Measurements from ENCODE around the gene CLIP2. TPM values are rescaled to one million over a fixed set of nuclear protein-coding genes. Genes with fewer than 3 reads are reported as not detected.

The CLIP2 gene
- total RNA-seq, 1 experiment from 2014 or later = 28.9 TPM

GRCh38 chr7:74449809-74450397, 160.7 kb downstream of the CLIP2 start:
- H3K36me3 ChIP-seq (ENCODE audit: insufficient read depth, low read length, poor library complexity, severe bottlenecking) = no peaks in the 10 kb centered on the region
- peak; percentile 90 for TF ChIP-seq CTCF (conservative IDR thresholded peaks at IDR 0.05; ENCODE audit: low read depth, low read length)
- TF ChIP-seq EZH2 (IDR thresholded peaks at IDR 0.05; ENCODE audit: borderline replicate concordance, low read depth, low read length, poor library complexity, severe bottlenecking) = no peak
- no peak overlapping the region for H3K27ac ChIP-seq (ENCODE audit: low read depth, low read length, poor library complexity, severe bottlenecking)
- H3K9me3 ChIP-seq (ENCODE audit: low read depth, low read length, poor library complexity, severe bottlenecking) = no peaks in the 10 kb centered on the region
- ChIA-PET POLR2A (ENCODE audit: low non-redundant PET) (no interaction called here), CTCF (interaction anchor here (0.6 to 1.6 kb wide), 5 partner anchors 9 to 164 kb away, joined by 4 to 7 read pairs (median 5); no protein-coding TSS in a partner anchor)
- H3K4me3 ChIP-seq (ENCODE audit: low read depth, low read length, poor library complexity, severe bottlenecking) = no peak overlapping the region
- no TSS peak for BruUV-seq (replicated peaks)
- DNase-seq (ENCODE audit: low spot score) = peak; percentile 63
- H3K4me1 ChIP-seq (ENCODE audit: insufficient read depth, low read length, poor library complexity, severe bottlenecking) = peaks cover 6% of the 10 kb centered on the region
- no peaks in the 10 kb centered on the region for H3K27me3 ChIP-seq (replicated peaks; ENCODE audit: insufficient read depth, low read depth, low read length, poor library complexity)
- intact Hi-C loops (cut with micrococcal nuclease; ENCODE audit: unreplicated experiment) = loop anchor here (2.0 to 5.0 kb wide), 2 partner anchors 95 to 117 kb away; no protein-coding TSS in a partner anchor

- Histone ChIP-seq H3K27ac (ENCODE audit: low read depth, low read length, poor library complexity, severe bottlenecking) (peak overlapping the region; percentile 97), H3K9me3 (ENCODE audit: low read depth, low read length, poor library complexity, severe bottlenecking) (no peaks in the 10 kb centered on the region), H3K27me3 (replicated peaks; ENCODE audit: insufficient read depth, low read depth, low read length, poor library complexity) (no peaks in the 10 kb centered on the region), H3K4me1 (ENCODE audit: insufficient read depth, low read length, poor library complexity, severe bottlenecking) (peaks cover 12% of the 10 kb centered on the region), H3K36me3 (ENCODE audit: insufficient read depth, low read length, poor library complexity, severe bottlenecking) (no peaks in the 10 kb centered on the region), H3K4me3 (ENCODE audit: low read depth, low read length, poor library complexity, severe bottlenecking) (peak overlapping the region; percentile 92)
- TSS peak; percentile 95 for BruUV-seq (replicated peaks)
- TF ChIP-seq EZH2 (IDR thresholded peaks at IDR 0.05; ENCODE audit: borderline replicate concordance, low read depth, low read length, poor library complexity, severe bottlenecking) = no peak
- no peak for TF ChIP-seq CTCF (conservative IDR thresholded peaks at IDR 0.05; ENCODE audit: low read depth, low read length)
- intact Hi-C loops (cut with micrococcal nuclease; ENCODE audit: unreplicated experiment) = loop anchor here (5.0 kb wide), 1 partner anchor 114 kb away; no protein-coding TSS in a partner anchor
- ChIA-PET POLR2A (ENCODE audit: low non-redundant PET) (no interaction called here), CTCF (interaction anchor here (0.7 kb wide), 1 partner anchor 121 kb away, joined by 3 read pairs; no protein-coding TSS in a partner anchor)
- DNase-seq (ENCODE audit: low spot score) = no peak
Measured at GRCh38 chr7:74452748-74453321, 163.6 kb downstream of the CLIP2 start.

GRCh38 chr7:74453322-74454011, 164.3 kb downstream of the CLIP2 start, which contains the start of gene GTF2IRD1:
Gene GTF2IRD1 (plus strand): TSS chr7:74453906. CDS start chr7:74508081, 54,175 bp downstream.
- peak within 1 kb of the TSS; percentile 92 for H3K4me3 ChIP-seq (ENCODE audit: low read depth, low read length, poor library complexity, severe bottlenecking)
- H3K27me3 ChIP-seq (replicated peaks; ENCODE audit: insufficient read depth, low read depth, low read length, poor library complexity) = no peaks in the 10 kb centered on the region
- H3K27ac ChIP-seq (ENCODE audit: low read depth, low read length, poor library complexity, severe bottlenecking) = peak within 1 kb of the TSS; percentile 97
- POLR2A ChIA-PET (ENCODE audit: low non-redundant PET) = interaction anchor here (0.5 kb wide), 1 partner anchor 26 kb away, joined by 3 read pairs; no protein-coding TSS in a partner anchor
- CTCF ChIA-PET = no interaction called here
- intact Hi-C loops (cut with micrococcal nuclease; ENCODE audit: unreplicated experiment) = loop anchor here (5.0 kb wide), 1 partner anchor 114 kb away; no protein-coding TSS in a partner anchor
- peak; percentile 92 for DNase-seq (ENCODE audit: low spot score)
- TF ChIP-seq CTCF (conservative IDR thresholded peaks at IDR 0.05; ENCODE audit: low read depth, low read length) (no peak), EZH2 (IDR thresholded peaks at IDR 0.05; ENCODE audit: borderline replicate concordance, low read depth, low read length, poor library complexity, severe bottlenecking) (no peak)
- no TSS peak for BruUV-seq (replicated peaks)
- H3K36me3 ChIP-seq (ENCODE audit: insufficient read depth, low read length, poor library complexity, severe bottlenecking) = no peaks in the 10 kb centered on the region
- H3K4me1 ChIP-seq (ENCODE audit: insufficient read depth, low read length, poor library complexity, severe bottlenecking) = peaks cover 12% of the 10 kb centered on the region
- no peaks in the 10 kb centered on the region for H3K9me3 ChIP-seq (ENCODE audit: low read depth, low read length, poor library complexity, severe bottlenecking)

Data from A673 (cell line).